Stomach (tissue), 4 donors: ENCODE measurements around the gene OR5M11.

ENCODE experiments used
- CTCF ChIP-seq, 7 experiments: fragments of 450-650 bp in 4 of 7; fragments of 200-600 bp in 3 of 7; sonication (generic) in 3 of 7; IDR thresholded peaks; one replicate each; pipeline ENCODE4 v1.5.1; 2016 to 2019; ENCODE audit warnings: antibody characterized with exemption in 7 of 7, control low read depth in 2 of 7, mild to moderate bottlenecking in 1 of 7
- EP300 ChIP-seq: sonication (generic); formaldehyde crosslinking; IDR thresholded peaks from one replicate; pipeline ENCODE4 v1.6.1; 2017; ENCODE audit warnings: antibody characterized with exemption
- POLR2A ChIP-seq, 4 donors: fragments of 450-650 bp; IDR thresholded peaks; one replicate each; pipeline ENCODE4 v1.6.1; 2016; ENCODE audit warnings: antibody characterized with exemption in 4 of 4, control low read depth in 2 of 4, mild to moderate bottlenecking in 1 of 4, moderate library complexity in 1 of 4
- POLR2AphosphoS5 ChIP-seq, 3 donors: sonication (generic); formaldehyde crosslinking; IDR thresholded peaks; one replicate each; pipeline ENCODE4 v1.6.1; 2016; ENCODE audit warnings: antibody characterized with exemption in 3 of 3

- no peak for TF ChIP-seq POLR2A (IDR thresholded peaks at IDR 0.05)
- no peak for TF ChIP-seq EP300
- TF ChIP-seq CTCF (IDR thresholded peaks at IDR 0.05) = no peak
- TF ChIP-seq POLR2AphosphoS5 (IDR thresholded peaks at IDR 0.05) = no peak
Measured at GRCh38 chr11:56497010-56497409, 46.0 kb downstream of the OR5M11 start.
